H1 (cell line): ENCODE data around the gene NPAT. TPM values are rescaled to one million over a fixed set of nuclear protein-coding genes. Genes with fewer than 3 reads are reported as not detected.

Source experiments
- CTCF ChIA-PET: fragments of 300-600 bp; sonication (Branson Sonifier 250); formaldehyde crosslinking; loops from one replicate; lab custom pipeline; 2021; ENCODE audit not compliant: partially characterized antibody; lab: Charles Lee
- POLR2A ChIA-PET: fragments of 300-600 bp; sonication (Branson Sonifier 250); formaldehyde crosslinking; loops from one replicate; lab custom pipeline; 2021; ENCODE audit warnings: inconsistent platforms; ENCODE audit not compliant: partially characterized antibody; lab: Charles Lee
- DNase-seq, 2 experiments: peaks; one replicate each; pipeline versions ENCODE4 v3.0.0 to v3.0.0-alpha.2; 2010 to 2022; ENCODE audit warnings: low spot score in 2 of 2, low read depth in 1 of 2, mixed read lengths in 1 of 2
- FAIRE-seq: peaks from 2 replicates; lab custom pipeline; 2011; peaks lifted over from hg19 to GRCh38; lab: Jason Lieb, UNC
- H2AFZ ChIP-seq: 2 replicates; pipeline ENCODE4 v1.8.1; 2012; ENCODE audit warnings: low read length, inconsistent platforms
- H2AK5ac ChIP-seq: 2 replicates; pipeline ENCODE4 v1.6.1; 2013; ENCODE audit warnings: low read depth, low read length
- H2BK120ac ChIP-seq: replicated peaks from 2 replicates; pipeline ENCODE3; 2013; ENCODE audit warnings: low read depth, low read length, inconsistent platforms
- H2BK12ac ChIP-seq: 2 replicates; pipeline ENCODE4 v1.6.1; 2013; ENCODE audit warnings: low read depth, low read length
- H2BK15ac ChIP-seq: 2 replicates; pipeline ENCODE4 v1.6.1; 2013; ENCODE audit warnings: low read length
- H2BK20ac ChIP-seq: 2 replicates; pipeline ENCODE4 v1.6.1; 2013; ENCODE audit warnings: low read length
- H2BK5ac ChIP-seq: 2 replicates; pipeline ENCODE4 v1.6.1; 2013; ENCODE audit warnings: low read depth, low read length
- H3K14ac ChIP-seq: 2 replicates; pipeline ENCODE4 v1.6.1; 2013; ENCODE audit warnings: inconsistent platforms; ENCODE audit not compliant: insufficient read length
- H3K18ac ChIP-seq: 2 replicates; pipeline ENCODE4 v1.6.1; 2013; ENCODE audit warnings: low read length; ENCODE audit errors: extremely low read depth
- H3K23ac ChIP-seq: 2 replicates; pipeline ENCODE4 v1.6.1; 2013; ENCODE audit warnings: inconsistent platforms; ENCODE audit not compliant: insufficient read length
- H3K23me2 ChIP-seq: 2 replicates; pipeline ENCODE4 v1.6.1; 2013; ENCODE audit warnings: low read depth, low read length
- H3K27ac ChIP-seq: 2 replicates; pipeline ENCODE4 v1.6.1; 2011; ENCODE audit warnings: low read depth, low read length, inconsistent platforms
- H3K27me3 ChIP-seq, 4 experiments: replicated peaks in 1 of 4; 1 replicate in 1 of 4; 2 replicates in 3 of 4; pipeline versions ENCODE4 v1.6.1 to v1.8.1; 2011 to 2013; ENCODE audit warnings: low read length in 3 of 4, mild to moderate bottlenecking in 3 of 4, inconsistent platforms in 2 of 4, mixed read lengths in 2 of 4, moderate library complexity in 1 of 4; ENCODE audit not compliant: control insufficient read depth in 3 of 4, insufficient read depth in 3 of 4; ENCODE audit errors: extremely low read depth in 1 of 4
- H3K36me3 ChIP-seq, 4 experiments: 2 replicates each; pipeline versions ENCODE4 v1.6.1 to v1.8.1; 2011 to 2013; ENCODE audit warnings: mild to moderate bottlenecking in 4 of 4, low read length in 3 of 4, moderate library complexity in 2 of 4, control low read depth in 1 of 4, inconsistent platforms in 1 of 4; ENCODE audit not compliant: insufficient read depth in 4 of 4, control insufficient read depth in 2 of 4
- H3K4ac ChIP-seq: replicated peaks from 2 replicates; pipeline ENCODE3; 2013; ENCODE audit warnings: low read length, low read depth, mixed read lengths, inconsistent platforms; ENCODE audit not compliant: insufficient read length
- H3K4me1 ChIP-seq, 4 experiments: replicated peaks in 1 of 4; 1 replicate in 1 of 4; 2 replicates in 3 of 4; pipeline versions ENCODE4 v1.6.1 to v1.8.1; 2011 to 2013; ENCODE audit warnings: low read length in 3 of 4, inconsistent platforms in 2 of 4, mixed read lengths in 1 of 4; ENCODE audit not compliant: insufficient read depth in 4 of 4, control insufficient read depth in 3 of 4
- H3K4me2 ChIP-seq, 2 experiments: 2 replicates each; pipeline versions ENCODE4 v1.6.1 to v1.8.1; 2011 to 2013; ENCODE audit warnings: low read depth in 2 of 2, low read length in 2 of 2, control low read depth in 1 of 2, inconsistent platforms in 1 of 2, mild to moderate bottlenecking in 1 of 2; ENCODE audit not compliant: insufficient read depth in 1 of 2
- H3K4me3 ChIP-seq, 4 experiments: fragments of 200-600, 300-600 bp in 1 of 4; sonication (generic), shearing (Covaris generic), sonication (Bioruptor Twin) in 1 of 4; 2 replicates each; pipeline versions ENCODE4 v1.5.1 to v1.8.1; 2011 to 2016; ENCODE audit warnings: low read length in 4 of 4, low read depth in 3 of 4, control low read depth in 2 of 4, inconsistent platforms in 2 of 4, mild to moderate bottlenecking in 2 of 4, mixed read lengths in 1 of 4, moderate library complexity in 1 of 4; ENCODE audit not compliant: insufficient read depth in 2 of 4; ENCODE audit errors: extremely low read depth in 1 of 4
- H3K56ac ChIP-seq: replicated peaks from 2 replicates; pipeline ENCODE3; 2013; ENCODE audit warnings: low read depth, mild to moderate bottlenecking, mixed read lengths, low read length, inconsistent platforms; ENCODE audit not compliant: insufficient read length
- H3K79me1 ChIP-seq: 2 replicates; pipeline ENCODE4 v1.6.1; 2013; ENCODE audit warnings: low read depth, low read length, control low read depth
- H3K79me2 ChIP-seq, 2 experiments: 2 replicates each; pipeline versions ENCODE4 v1.6.1 to v1.8.1; 2012 to 2013; ENCODE audit warnings: low read length in 2 of 2, mild to moderate bottlenecking in 2 of 2, inconsistent platforms in 1 of 2; ENCODE audit not compliant: insufficient read depth in 2 of 2, control insufficient read depth in 1 of 2
- H3K9ac ChIP-seq, 4 experiments: replicated peaks in 1 of 4; 1 replicate in 1 of 4; 2 replicates in 3 of 4; pipeline versions ENCODE4 v1.6.1 to v1.8.1; 2011 to 2013; ENCODE audit warnings: low read depth in 3 of 4, low read length in 3 of 4, control low read depth in 2 of 4, mild to moderate bottlenecking in 2 of 4, moderate library complexity in 2 of 4, inconsistent platforms in 1 of 4; ENCODE audit errors: extremely low read depth in 1 of 4
- H3K9me3 ChIP-seq, 2 experiments: 2 replicates each; pipeline versions ENCODE4 v1.6.1 to v1.8.1; 2012 to 2013; ENCODE audit warnings: mild to moderate bottlenecking in 2 of 2, moderate library complexity in 2 of 2, control low read depth in 1 of 2, inconsistent platforms in 1 of 2, low read depth in 1 of 2, low read length in 1 of 2, mixed read lengths in 1 of 2; ENCODE audit not compliant: insufficient read depth in 2 of 2
- H4K20me1 ChIP-seq, 2 experiments: replicated peaks in 1 of 2; 2 replicates each; pipeline versions ENCODE3 to v1.8.1; 2011 to 2013; ENCODE audit warnings: inconsistent platforms in 2 of 2, low read length in 2 of 2, mild to moderate bottlenecking in 1 of 2; ENCODE audit not compliant: insufficient read depth in 2 of 2, control insufficient read depth in 1 of 2
- H4K5ac ChIP-seq: 2 replicates; pipeline ENCODE4 v1.6.1; 2013; ENCODE audit warnings: low read length, low read depth, mixed read lengths, inconsistent platforms; ENCODE audit not compliant: insufficient read length
- H4K8ac ChIP-seq: 2 replicates; pipeline ENCODE4 v1.8.0; 2013; ENCODE audit warnings: mild to moderate bottlenecking, moderate library complexity, low read length, inconsistent platforms; ENCODE audit not compliant: insufficient read depth; ENCODE audit errors: extremely low read depth
- H4K91ac ChIP-seq: replicated peaks from 2 replicates; pipeline ENCODE3; 2013; ENCODE audit warnings: low read length, mixed read lengths, inconsistent platforms; ENCODE audit not compliant: insufficient read length
- ATF2 ChIP-seq: IDR thresholded peaks from 2 replicates; pipeline ENCODE4 v1.6.1; 2012; ENCODE audit warnings: low read length, inconsistent platforms
- CHD2 ChIP-seq: IDR thresholded peaks from 2 replicates; pipeline ENCODE4 v1.6.1; 2012; ENCODE audit warnings: low read length, improper control_type of control experiment
- MAFK ChIP-seq: IDR thresholded peaks from 2 replicates; pipeline ENCODE4 v1.6.1; 2012; ENCODE audit warnings: low read depth, mild to moderate bottlenecking, improper control_type of control experiment, low read length
- WGBS, 2 experiments: shearing (Covaris generic) in 1 of 2; methylation state at CpG; one replicate each; pipeline versions ENCODE4 v1.1.6 to v1.1.7; 2013 to 2015; ENCODE audit warnings: low lambda C conversion rate in 2 of 2, mixed read lengths in 2 of 2, inconsistent platforms in 1 of 2, low coverage in 1 of 2, missing lambda C conversion rate in 1 of 2; ENCODE audit not compliant: insufficient replicate concordance in 2 of 2, insufficient coverage in 1 of 2, insufficient read length in 1 of 2; ENCODE audit errors: extremely low coverage in 1 of 2, missing lambda C conversion rate in 1 of 2; 5-methylcytosine and 5-hydroxymethylcytosine counted together
- polyA plus RNA-seq, 7 experiments: library from polyadenylated mRNA; depleted of rRNA in 3 of 7; stranded (reverse) in 5 of 7; unstranded in 2 of 7; fragments of >200 nt in 5 of 7; fragments of 200-250 nt in 2 of 7; gene quantifications; 1 replicate in 5 of 7; 2 replicates in 1 of 7; 4 replicates in 1 of 7; pipeline versions ENCODE4 v1.2.1 to v1.2.3, GENCODE V29; 2011 to 2013; ENCODE audit warnings: missing spikeins in 2 of 7, mixed read lengths in 2 of 7
- total RNA-seq: library from RNA; stranded (reverse); fragmentation: NEBNext Ultra II Directional; extraction: Animal tissue kit (Norgen Biotek cat#: 25700); gene quantifications from 2 replicates; pipeline ENCODE4 v1.2.1, GENCODE V29; 2021

The NPAT gene
- total and polyA plus RNA-seq, 2 of the 8 experiments (the other 6 are each of a cell fraction or from before 2014, with no cell fraction given) = 4.6 to 23.4 TPM

GRCh38 chr11:108246308-108246707, 23.9 kb upstream of the NPAT start:
- H3K4ac ChIP-seq = no peak overlapping the region
- H3K79me1 ChIP-seq = no peaks in the 10 kb centered on the region
- H3K56ac ChIP-seq = no peak overlapping the region
- H2AFZ ChIP-seq = no peak overlapping the region
- H2BK5ac ChIP-seq = no peak overlapping the region
- H3K4me2 ChIP-seq = no peak overlapping the region
- H3K14ac ChIP-seq = no peak overlapping the region
- H3K18ac ChIP-seq = no peak overlapping the region
- H4K5ac ChIP-seq = no peak overlapping the region
- DNase-seq (no peak), FAIRE-seq (no peak)
- H4K20me1 ChIP-seq = no peaks in the 10 kb centered on the region
- no peaks in the 10 kb centered on the region for H3K4me1 ChIP-seq
- H2BK120ac ChIP-seq = no peak overlapping the region
- no peaks in the 10 kb centered on the region for H3K79me2 ChIP-seq
- 75% methylated on average over 3 of the region's 3 CpGs; no CpG with 5 or more reads in 1 of the 2 experiments for WGBS, 2 experiments
- no peak overlapping the region for H4K91ac ChIP-seq
- H2BK15ac ChIP-seq = no peak overlapping the region
- peaks cover 4 to 32% (median 17%) of the 10 kb centered on the region in 4 experiments; a peak in 6 of 8 replicates for H3K36me3 ChIP-seq
- no peak overlapping the region for H3K4me3 ChIP-seq
- H4K8ac ChIP-seq = no peak overlapping the region
- H2AK5ac ChIP-seq = no peak overlapping the region
- ChIA-PET POLR2A (interaction anchor here (0.8 kb wide), 1 partner anchor 24 kb away, joined by 3 read pairs; the partner anchor contains the start of gene NPAT), CTCF (interaction anchor here (0.6 to 1.4 kb wide), 2 partner anchors 10 to 365 kb away, joined by 3 to 4 read pairs; no protein-coding TSS in a partner anchor)
- no peak overlapping the region for H2BK12ac ChIP-seq
- no peaks in the 10 kb centered on the region for H3K27me3 ChIP-seq
- no peak overlapping the region for H3K27ac ChIP-seq
- no peaks in the 10 kb centered on the region for H3K23me2 ChIP-seq
- H3K23ac ChIP-seq = no peak overlapping the region
- no peak overlapping the region for H3K9ac ChIP-seq
- H2BK20ac ChIP-seq = no peak overlapping the region
- no peaks in the 10 kb centered on the region for H3K9me3 ChIP-seq
- TF ChIP-seq ATF2 (no peak), CHD2 (no peak), MAFK (peak; percentile 79; the same call in 1 of the 2 replicates)
- TF ChIP-seq, all 59 proteins: peak for 1
